Measurements from ENCODE around the gene SLC10A6. TPM values are rescaled to one million over a fixed set of nuclear protein-coding genes. Genes with fewer than 3 reads are reported as not detected.

SLC10A6 gene
- total RNA-seq, 1 experiment from 2014 or later = not detected

DNA sequence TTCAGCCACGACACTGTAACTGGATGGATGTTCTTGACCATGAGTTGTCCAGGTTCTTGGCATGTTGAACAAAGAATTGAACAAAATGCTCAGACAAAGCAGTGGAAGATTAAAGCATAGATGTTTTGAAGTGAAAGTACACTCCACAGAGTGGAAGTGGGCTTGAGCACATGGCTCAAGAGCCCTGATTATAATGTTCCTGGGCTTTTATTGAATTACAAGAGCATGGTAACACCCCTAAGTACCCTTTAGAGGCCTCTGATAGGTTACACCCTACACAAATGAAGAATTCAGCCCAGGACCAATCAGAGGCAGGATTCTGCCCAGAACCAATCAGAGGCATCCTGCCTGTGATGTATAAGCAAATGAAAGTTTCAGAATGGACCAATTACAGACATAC is 33.5 kb downstream of the SLC10A6 start:
- BruUV-seq (replicated peaks) = no TSS peak
- CTCF ChIA-PET = no interaction called here
- H3K36me3 ChIP-seq (ENCODE audit: low read depth, low read length) = peaks cover 17% of the 10 kb centered on the region

DNA sequence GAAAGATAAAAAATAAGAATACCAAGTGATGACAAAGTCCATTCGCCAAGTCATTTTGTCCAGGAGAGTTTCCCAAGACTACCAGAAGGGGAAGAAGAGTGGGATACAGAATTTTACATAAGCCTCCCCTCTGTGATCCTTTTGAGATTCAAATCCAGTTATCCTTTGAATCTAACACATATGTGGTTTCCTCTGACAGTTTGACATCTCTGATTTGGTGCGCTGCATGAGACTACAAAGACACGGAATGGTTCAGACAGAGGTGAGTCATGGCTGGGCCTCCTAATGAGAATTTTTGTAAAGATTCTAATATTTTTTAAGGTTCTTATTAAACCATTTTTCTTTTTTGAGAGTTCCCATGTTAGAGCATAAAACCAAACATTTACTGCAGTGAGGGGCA is 38.3 kb downstream of the SLC10A6 start:
- H4K20me1 ChIP-seq (ENCODE audit: low read length) = no peaks in the 10 kb centered on the region
- H3K79me2 ChIP-seq (ENCODE audit: low read length) = no peaks in the 10 kb centered on the region
- ChIA-PET CTCF (no interaction called here), POLR2A (ENCODE audit: unreplicated experiment) (no interaction called here)
- H3K9me2 ChIP-seq (replicated peaks; ENCODE audit: low read length) = no peaks in the 10 kb centered on the region
- DNase-seq (no peak), ATAC-seq (no peak)
- BruUV-seq (replicated peaks) = no TSS peak
- no peak overlapping the region for H3K9ac ChIP-seq (ENCODE audit: low read length)
- no peaks in the 10 kb centered on the region for H3K27me3 ChIP-seq (ENCODE audit: low read length)
- intact Hi-C loops (cut with micrococcal nuclease) = no loop called here
- H3K4me1 ChIP-seq (ENCODE audit: insufficient read depth, low read length) = no peaks in the 10 kb centered on the region
- no peaks in the 10 kb centered on the region for H3F3A ChIP-seq (ENCODE audit: low read length, unreplicated experiment)
- no peak overlapping the region for H3K4me2 ChIP-seq (ENCODE audit: low read length)
- H3K4me3 ChIP-seq (ENCODE audit: low read length) = no peak overlapping the region
- no peak overlapping the region for H3K27ac ChIP-seq (ENCODE audit: low read length)
- H3K36me3 ChIP-seq (ENCODE audit: low read depth, low read length) = peaks cover 19% of the 10 kb centered on the region
- no peaks in the 10 kb centered on the region for H3K9me3 ChIP-seq (ENCODE audit: low read length)
- no peak overlapping the region for H2AFZ ChIP-seq (ENCODE audit: low read length)
- no peak for TF ChIP-seq EZH2 (IDR thresholded peaks at IDR 0.05; ENCODE audit: low read length, unreplicated experiment)
- no peak for TF ChIP-seq EZH2phosphoT487 (IDR thresholded peaks at IDR 0.05; ENCODE audit: borderline replicate concordance, low read length)
- no peak for TF ChIP-seq CTCF (conservative IDR thresholded peaks at IDR 0.05; ENCODE audit: low read depth, low read length)

More for the DNA sequence above, 33.5 kb downstream of the SLC10A6 start:
- Histone ChIP-seq H3K4me1 (ENCODE audit: insufficient read depth, low read length) (no peaks in the 10 kb centered on the region), H3F3A (ENCODE audit: low read length, unreplicated experiment) (no peaks in the 10 kb centered on the region), H4K20me1 (ENCODE audit: low read length) (no peaks in the 10 kb centered on the region), H3K4me3 (ENCODE audit: low read length) (no peak overlapping the region), H2AFZ (ENCODE audit: low read length) (no peak overlapping the region), H3K27ac (ENCODE audit: low read length) (no peak overlapping the region), H3K4me2 (ENCODE audit: low read length) (no peak overlapping the region), H3K9me2 (replicated peaks; ENCODE audit: low read length) (no peaks in the 10 kb centered on the region), H3K79me2 (ENCODE audit: low read length) (no peaks in the 10 kb centered on the region), H3K9me3 (ENCODE audit: low read length) (no peaks in the 10 kb centered on the region), H3K9ac (ENCODE audit: low read length) (no peak overlapping the region), H3K27me3 (ENCODE audit: low read length) (no peaks in the 10 kb centered on the region)
- TF ChIP-seq EZH2 (IDR thresholded peaks at IDR 0.05; ENCODE audit: low read length, unreplicated experiment) (no peak), CTCF (conservative IDR thresholded peaks at IDR 0.05; ENCODE audit: low read depth, low read length) (no peak), EZH2phosphoT487 (IDR thresholded peaks at IDR 0.05; ENCODE audit: borderline replicate concordance, low read length) (no peak)
- intact Hi-C loops (cut with micrococcal nuclease) = no loop called here
- ATAC-seq (no peak), DNase-seq (no peak)
- POLR2A ChIA-PET (ENCODE audit: unreplicated experiment) = no interaction called here

DNA sequence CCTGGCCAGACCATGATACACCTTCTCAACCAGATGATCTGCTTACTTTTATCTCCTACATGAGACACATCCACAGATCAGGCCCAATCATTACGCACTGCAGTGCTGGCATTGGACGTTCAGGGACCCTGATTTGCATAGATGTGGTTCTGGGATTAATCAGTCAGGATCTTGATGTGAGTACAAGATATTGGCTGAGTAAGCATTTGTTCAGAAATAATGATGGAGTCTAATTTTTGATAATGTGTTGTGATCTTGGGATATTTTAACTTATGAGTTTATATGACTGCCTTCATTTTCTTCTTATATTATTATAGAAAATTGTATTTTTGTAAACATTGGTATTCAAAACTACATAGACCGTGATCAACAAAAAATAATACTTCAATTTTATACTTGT is 39.4 kb downstream of the SLC10A6 start:
- DNase-seq = no peak
- intact Hi-C loops (cut with micrococcal nuclease) = no loop called here
- no peaks in the 10 kb centered on the region for H3K27me3 ChIP-seq (ENCODE audit: low read length)
- H3K36me3 ChIP-seq (ENCODE audit: low read depth, low read length) = peaks cover 10% of the 10 kb centered on the region
- no peak overlapping the region for H2AFZ ChIP-seq (ENCODE audit: low read length)
- no peak overlapping the region for H3K4me2 ChIP-seq (ENCODE audit: low read length)
- H3K9me3 ChIP-seq (ENCODE audit: low read length) = no peaks in the 10 kb centered on the region
- no TSS peak for BruUV-seq (replicated peaks)
- no peaks in the 10 kb centered on the region for H3K4me1 ChIP-seq (ENCODE audit: insufficient read depth, low read length)
- TF ChIP-seq EZH2 (IDR thresholded peaks at IDR 0.05; ENCODE audit: low read length, unreplicated experiment) (no peak), EZH2phosphoT487 (IDR thresholded peaks at IDR 0.05; ENCODE audit: borderline replicate concordance, low read length) (no peak), CTCF (conservative IDR thresholded peaks at IDR 0.05; ENCODE audit: low read depth, low read length) (no peak)
- H4K20me1 ChIP-seq (ENCODE audit: low read length) = no peaks in the 10 kb centered on the region
- no peak overlapping the region for H3K9ac ChIP-seq (ENCODE audit: low read length)
- no peak for ATAC-seq
- H3K9me2 ChIP-seq (replicated peaks; ENCODE audit: low read length) = no peaks in the 10 kb centered on the region
- POLR2A ChIA-PET (ENCODE audit: unreplicated experiment) = no interaction called here
- no peaks in the 10 kb centered on the region for H3F3A ChIP-seq (ENCODE audit: low read length, unreplicated experiment)
- CTCF ChIA-PET = no interaction called here
- no peak overlapping the region for H3K27ac ChIP-seq (ENCODE audit: low read length)
- no peak overlapping the region for H3K4me3 ChIP-seq (ENCODE audit: low read length)
- no peaks in the 10 kb centered on the region for H3K79me2 ChIP-seq (ENCODE audit: low read length)

Measured in PC-3 (cell line).